T47D (cell line): Measurements from ENCODE around the gene ORC6.

ENCODE experiments used
- DNase-seq, 2 experiments: peaks; one replicate each; pipeline versions ENCODE4 v3.0.0 to v3.0.0-alpha.2; 2011 to 2012; ENCODE audit warnings: low read depth in 1 of 2, low spot score in 1 of 2
- JUND ChIP-seq: IDR thresholded peaks from 2 replicates; pipeline ENCODE4 v1.6.1; 2012; ENCODE audit warnings: low read depth
- in situ Hi-C: cut with HindIII; loops from 2 replicates; pipeline ENCODE4 v1.10.0; 2016; ENCODE audit warnings: low sequenced_read_pairs, low pct_unique_long_range_greater_than_20kb

ORC6 gene

DNA sequence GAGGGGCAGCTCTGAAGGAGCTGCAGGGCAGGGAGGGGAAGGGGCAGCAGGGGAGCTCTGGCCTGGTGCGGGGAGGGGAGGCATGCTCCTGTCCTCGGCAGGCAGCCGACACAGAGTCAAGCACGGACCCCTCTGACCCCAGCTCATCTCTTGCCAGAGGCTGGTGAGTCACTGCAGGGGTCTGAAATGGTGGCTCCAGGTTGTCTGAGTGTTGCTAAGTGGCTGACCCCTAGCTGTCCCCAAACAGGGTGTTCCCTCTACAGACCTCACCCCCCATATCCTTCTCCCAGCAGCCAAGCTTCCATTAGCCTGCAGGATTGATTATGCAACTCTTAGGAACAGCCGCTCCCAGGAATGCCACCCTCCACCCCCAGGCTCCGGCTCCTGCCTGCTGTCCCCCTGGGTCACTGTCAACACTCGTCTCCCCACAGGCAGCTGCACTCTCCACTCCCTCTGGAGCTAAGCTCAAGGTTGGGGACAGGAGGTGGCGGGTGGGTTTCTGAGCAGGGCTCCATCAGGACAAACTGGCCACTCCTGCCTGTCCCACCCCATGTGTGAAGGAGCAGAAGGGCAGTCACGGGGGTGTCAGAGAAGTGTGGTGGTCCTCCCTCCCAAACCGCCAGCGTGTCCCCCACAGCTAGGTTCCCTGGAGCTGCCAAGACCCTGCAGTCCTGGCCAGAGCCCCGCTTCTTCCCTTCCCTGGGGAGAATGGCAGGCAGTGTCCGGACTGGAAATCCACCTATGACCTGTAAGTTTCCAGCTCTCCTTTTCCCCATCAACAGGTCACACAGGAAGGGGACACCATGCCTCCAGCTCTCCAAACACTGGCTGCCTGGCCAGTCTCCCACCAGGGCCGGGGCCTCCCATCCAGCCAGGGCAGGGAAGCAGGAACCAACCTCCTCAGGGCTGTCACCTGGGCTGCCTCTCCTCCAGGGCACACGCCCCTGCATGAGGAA, 57.6 kb downstream of the ORC6 start:
- in situ Hi-C loops = no loop called here
- no peak for TF ChIP-seq JUND
- DNase-seq = no peak
